Testis (tissue), 2 donors: ENCODE data around the gene SPEM2.

Experiments
- POLR2A ChIP-seq: fragments of 450-650 bp; IDR thresholded peaks from one replicate; pipeline ENCODE4 v1.6.1; 2017; ENCODE audit warnings: antibody characterized with exemption, mild to moderate bottlenecking, moderate library complexity
- TF ChIP-seq, protein P1 (sequence below), 3 experiments: fragments of 450-650 bp in 2 of 3; fragments of 200-600 bp in 1 of 3; sonication (generic) in 1 of 3; IDR thresholded peaks; one replicate each; pipeline ENCODE4 v1.5.1; 2016 to 2019; ENCODE audit warnings: antibody characterized with exemption in 3 of 3, mild to moderate bottlenecking in 2 of 3, moderate library complexity in 1 of 3

DNA sequence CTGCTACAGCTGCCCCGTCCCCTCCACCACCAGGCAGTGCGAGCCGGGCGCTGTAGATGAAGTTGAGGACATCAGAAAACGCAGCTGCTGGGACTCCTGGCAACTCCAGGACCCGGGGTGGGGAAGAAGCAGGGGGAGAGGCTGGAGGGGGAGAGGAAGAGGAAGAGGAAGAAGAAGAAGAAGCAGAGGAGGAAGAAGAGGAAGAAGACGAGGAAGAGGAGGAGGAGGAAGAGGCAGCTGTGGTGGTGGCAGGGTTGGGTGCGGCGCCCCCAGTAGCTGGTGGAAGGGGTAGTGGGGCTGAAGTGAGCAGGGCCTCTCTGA, 40.9 kb downstream of the SPEM2 start:
- TF ChIP-seq, protein P1, sequence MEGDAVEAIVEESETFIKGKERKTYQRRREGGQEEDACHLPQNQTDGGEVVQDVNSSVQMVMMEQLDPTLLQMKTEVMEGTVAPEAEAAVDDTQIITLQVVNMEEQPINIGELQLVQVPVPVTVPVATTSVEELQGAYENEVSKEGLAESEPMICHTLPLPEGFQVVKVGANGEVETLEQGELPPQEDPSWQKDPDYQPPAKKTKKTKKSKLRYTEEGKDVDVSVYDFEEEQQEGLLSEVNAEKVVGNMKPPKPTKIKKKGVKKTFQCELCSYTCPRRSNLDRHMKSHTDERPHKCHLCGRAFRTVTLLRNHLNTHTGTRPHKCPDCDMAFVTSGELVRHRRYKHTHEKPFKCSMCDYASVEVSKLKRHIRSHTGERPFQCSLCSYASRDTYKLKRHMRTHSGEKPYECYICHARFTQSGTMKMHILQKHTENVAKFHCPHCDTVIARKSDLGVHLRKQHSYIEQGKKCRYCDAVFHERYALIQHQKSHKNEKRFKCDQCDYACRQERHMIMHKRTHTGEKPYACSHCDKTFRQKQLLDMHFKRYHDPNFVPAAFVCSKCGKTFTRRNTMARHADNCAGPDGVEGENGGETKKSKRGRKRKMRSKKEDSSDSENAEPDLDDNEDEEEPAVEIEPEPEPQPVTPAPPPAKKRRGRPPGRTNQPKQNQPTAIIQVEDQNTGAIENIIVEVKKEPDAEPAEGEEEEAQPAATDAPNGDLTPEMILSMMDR (IDR thresholded peaks at IDR 0.05) = no peak
- no peak for TF ChIP-seq POLR2A
